ENCODE data around the gene FLRT1. TPM values are rescaled to one million over a fixed set of nuclear protein-coding genes. Genes with fewer than 3 reads are reported as not detected.

FLRT1 gene
- total and polyA plus RNA-seq, 2 of the 13 experiments (the other 11 are each of a cell fraction or from before 2014, with no cell fraction given), result 0.02 to 0.08 TPM

- no peak for TF ChIP-seq NFAT5 (CRISPR knock-in tag; IDR thresholded peaks at IDR 0.05)
- TF ChIP-seq KDM5A (IDR thresholded peaks at IDR 0.05; ENCODE audit: borderline replicate concordance, low read length), result no peak; the same call in 1 of the 2 replicates
- TF ChIP-seq KLF9 (CRISPR knock-in tag; IDR thresholded peaks at IDR 0.05; ENCODE audit: low read depth), result no peak
- TF ChIP-seq HIVEP1 (CRISPR knock-in tag; IDR thresholded peaks at IDR 0.05), result no peak
- no peak for TF ChIP-seq ZNF343 (CRISPR knock-in tag; IDR thresholded peaks at IDR 0.05)
- TF ChIP-seq, protein P1, sequence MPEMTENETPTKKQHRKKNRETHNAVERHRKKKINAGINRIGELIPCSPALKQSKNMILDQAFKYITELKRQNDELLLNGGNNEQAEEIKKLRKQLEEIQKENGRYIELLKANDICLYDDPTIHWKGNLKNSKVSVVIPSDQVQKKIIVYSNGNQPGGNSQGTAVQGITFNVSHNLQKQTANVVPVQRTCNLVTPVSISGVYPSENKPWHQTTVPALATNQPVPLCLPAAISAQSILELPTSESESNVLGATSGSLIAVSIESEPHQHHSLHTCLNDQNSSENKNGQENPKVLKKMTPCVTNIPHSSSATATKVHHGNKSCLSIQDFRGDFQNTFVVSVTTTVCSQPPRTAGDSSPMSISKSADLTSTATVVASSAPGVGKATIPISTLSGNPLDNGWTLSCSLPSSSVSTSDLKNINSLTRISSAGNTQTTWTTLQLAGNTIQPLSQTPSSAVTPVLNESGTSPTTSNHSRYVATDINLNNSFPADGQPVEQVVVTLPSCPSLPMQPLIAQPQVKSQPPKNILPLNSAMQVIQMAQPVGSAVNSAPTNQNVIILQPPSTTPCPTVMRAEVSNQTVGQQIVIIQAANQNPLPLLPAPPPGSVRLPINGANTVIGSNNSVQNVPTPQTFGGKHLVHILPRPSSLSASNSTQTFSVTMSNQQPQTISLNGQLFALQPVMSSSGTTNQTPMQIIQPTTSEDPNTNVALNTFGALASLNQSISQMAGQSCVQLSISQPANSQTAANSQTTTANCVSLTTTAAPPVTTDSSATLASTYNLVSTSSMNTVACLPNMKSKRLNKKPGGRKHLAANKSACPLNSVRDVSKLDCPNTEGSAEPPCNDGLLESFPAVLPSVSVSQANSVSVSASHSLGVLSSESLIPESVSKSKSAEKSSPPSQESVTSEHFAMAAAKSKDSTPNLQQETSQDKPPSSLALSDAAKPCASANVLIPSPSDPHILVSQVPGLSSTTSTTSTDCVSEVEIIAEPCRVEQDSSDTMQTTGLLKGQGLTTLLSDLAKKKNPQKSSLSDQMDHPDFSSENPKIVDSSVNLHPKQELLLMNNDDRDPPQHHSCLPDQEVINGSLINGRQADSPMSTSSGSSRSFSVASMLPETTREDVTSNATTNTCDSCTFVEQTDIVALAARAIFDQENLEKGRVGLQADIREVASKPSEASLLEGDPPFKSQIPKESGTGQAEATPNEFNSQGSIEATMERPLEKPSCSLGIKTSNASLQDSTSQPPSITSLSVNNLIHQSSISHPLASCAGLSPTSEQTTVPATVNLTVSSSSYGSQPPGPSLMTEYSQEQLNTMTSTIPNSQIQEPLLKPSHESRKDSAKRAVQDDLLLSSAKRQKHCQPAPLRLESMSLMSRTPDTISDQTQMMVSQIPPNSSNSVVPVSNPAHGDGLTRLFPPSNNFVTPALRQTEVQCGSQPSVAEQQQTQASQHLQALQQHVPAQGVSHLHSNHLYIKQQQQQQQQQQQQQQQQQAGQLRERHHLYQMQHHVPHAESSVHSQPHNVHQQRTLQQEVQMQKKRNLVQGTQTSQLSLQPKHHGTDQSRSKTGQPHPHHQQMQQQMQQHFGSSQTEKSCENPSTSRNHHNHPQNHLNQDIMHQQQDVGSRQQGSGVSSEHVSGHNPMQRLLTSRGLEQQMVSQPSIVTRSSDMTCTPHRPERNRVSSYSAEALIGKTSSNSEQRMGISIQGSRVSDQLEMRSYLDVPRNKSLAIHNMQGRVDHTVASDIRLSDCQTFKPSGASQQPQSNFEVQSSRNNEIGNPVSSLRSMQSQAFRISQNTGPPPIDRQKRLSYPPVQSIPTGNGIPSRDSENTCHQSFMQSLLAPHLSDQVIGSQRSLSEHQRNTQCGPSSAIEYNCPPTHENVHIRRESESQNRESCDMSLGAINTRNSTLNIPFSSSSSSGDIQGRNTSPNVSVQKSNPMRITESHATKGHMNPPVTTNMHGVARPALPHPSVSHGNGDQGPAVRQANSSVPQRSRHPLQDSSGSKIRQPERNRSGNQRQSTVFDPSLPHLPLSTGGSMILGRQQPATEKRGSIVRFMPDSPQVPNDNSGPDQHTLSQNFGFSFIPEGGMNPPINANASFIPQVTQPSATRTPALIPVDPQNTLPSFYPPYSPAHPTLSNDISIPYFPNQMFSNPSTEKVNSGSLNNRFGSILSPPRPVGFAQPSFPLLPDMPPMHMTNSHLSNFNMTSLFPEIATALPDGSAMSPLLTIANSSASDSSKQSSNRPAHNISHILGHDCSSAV (CRISPR knock-in tag; IDR thresholded peaks at IDR 0.05; ENCODE audit: borderline replicate concordance), result no peak
- TF ChIP-seq, protein P2, sequence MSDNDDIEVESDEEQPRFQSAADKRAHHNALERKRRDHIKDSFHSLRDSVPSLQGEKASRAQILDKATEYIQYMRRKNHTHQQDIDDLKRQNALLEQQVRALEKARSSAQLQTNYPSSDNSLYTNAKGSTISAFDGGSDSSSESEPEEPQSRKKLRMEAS (IDR thresholded peaks at IDR 0.05), result 0 out of 2 replicates have a peak, but pooled peaks have one; percentile 59
- peak; percentile 92 for TF ChIP-seq AKAP8 (CRISPR knock-in tag; IDR thresholded peaks at IDR 0.05)
- TF ChIP-seq, protein P3, sequence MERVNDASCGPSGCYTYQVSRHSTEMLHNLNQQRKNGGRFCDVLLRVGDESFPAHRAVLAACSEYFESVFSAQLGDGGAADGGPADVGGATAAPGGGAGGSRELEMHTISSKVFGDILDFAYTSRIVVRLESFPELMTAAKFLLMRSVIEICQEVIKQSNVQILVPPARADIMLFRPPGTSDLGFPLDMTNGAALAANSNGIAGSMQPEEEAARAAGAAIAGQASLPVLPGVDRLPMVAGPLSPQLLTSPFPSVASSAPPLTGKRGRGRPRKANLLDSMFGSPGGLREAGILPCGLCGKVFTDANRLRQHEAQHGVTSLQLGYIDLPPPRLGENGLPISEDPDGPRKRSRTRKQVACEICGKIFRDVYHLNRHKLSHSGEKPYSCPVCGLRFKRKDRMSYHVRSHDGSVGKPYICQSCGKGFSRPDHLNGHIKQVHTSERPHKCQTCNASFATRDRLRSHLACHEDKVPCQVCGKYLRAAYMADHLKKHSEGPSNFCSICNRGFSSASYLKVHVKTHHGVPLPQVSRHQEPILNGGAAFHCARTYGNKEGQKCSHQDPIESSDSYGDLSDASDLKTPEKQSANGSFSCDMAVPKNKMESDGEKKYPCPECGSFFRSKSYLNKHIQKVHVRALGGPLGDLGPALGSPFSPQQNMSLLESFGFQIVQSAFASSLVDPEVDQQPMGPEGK (CRISPR knock-in tag; IDR thresholded peaks at IDR 0.05), result peak; percentile 89
- peak; percentile 82; the same call in 1 of the 2 replicates for TF ChIP-seq TARDBP (CRISPR knock-in tag; IDR thresholded peaks at IDR 0.05)
- TF ChIP-seq ZNF333 (CRISPR knock-in tag; IDR thresholded peaks at IDR 0.05; ENCODE audit: borderline replicate concordance), result no peak
- no peak for TF ChIP-seq ZNF10 (CRISPR knock-in tag; IDR thresholded peaks at IDR 0.05; ENCODE audit: borderline replicate concordance, low read depth)
- no peak for TF ChIP-seq ZNF619 (CRISPR knock-in tag; IDR thresholded peaks at IDR 0.05)
- TF ChIP-seq ZNF777 (CRISPR knock-in tag; IDR thresholded peaks at IDR 0.05), result 0 out of 2 replicates have a peak, but pooled peaks have one; percentile 27
Observed at GRCh38 chr11:64007629-64008282, 28.0 kb upstream of the FLRT1 start (continued).
